Cerebellar cortex (tissue), 1 donor: Measurements from ENCODE around the gene ABLIM1.

Source experiments
- DNase-seq: peaks from one replicate; pipeline ENCODE4 v3.0.0-alpha.2; 2015; ENCODE audit warnings: low spot score

Gene ABLIM1

DNA sequence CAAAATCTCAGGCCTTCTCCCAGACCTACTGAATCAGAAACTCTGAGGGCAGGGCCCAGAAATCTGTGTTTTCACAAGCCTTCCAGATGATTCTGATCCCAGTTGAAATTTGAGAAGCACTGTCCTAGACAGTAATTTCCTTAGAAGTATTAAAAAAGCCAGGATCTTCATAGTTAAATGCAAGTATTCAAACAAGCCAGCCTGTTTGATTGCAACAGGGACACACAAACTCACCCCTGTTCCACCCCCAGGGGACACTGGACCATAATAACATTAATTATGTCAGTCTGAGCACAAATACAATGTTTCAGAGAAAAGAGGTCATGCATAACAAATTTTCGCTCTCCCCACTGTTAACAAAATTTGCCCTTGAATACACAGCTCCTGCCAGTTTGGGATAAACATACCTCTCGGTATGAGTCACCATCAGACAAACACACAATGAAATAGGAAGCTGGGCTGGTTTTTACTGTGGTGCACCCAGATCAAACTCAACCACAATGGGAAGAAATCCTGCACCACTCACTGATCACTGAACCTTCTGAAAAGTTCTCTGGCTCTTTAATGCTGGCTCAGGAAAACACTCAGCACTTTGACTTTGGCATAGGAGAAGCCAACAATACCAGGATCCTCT lies 34.3 kb downstream of the ABLIM1 start:
- DNase-seq: no peak

GRCh38 chr10:114623155-114623554 lies 34.9 kb downstream of the ABLIM1 start:
- DNase-seq: peak; percentile 50

- no peak for DNase-seq
Observed at GRCh38 chr10:114618722-114619121, 39.4 kb downstream of the ABLIM1 start.

- DNase-seq: no peak
Observed at GRCh38 chr10:114616516-114616915, 41.6 kb downstream of the ABLIM1 start.

DNA sequence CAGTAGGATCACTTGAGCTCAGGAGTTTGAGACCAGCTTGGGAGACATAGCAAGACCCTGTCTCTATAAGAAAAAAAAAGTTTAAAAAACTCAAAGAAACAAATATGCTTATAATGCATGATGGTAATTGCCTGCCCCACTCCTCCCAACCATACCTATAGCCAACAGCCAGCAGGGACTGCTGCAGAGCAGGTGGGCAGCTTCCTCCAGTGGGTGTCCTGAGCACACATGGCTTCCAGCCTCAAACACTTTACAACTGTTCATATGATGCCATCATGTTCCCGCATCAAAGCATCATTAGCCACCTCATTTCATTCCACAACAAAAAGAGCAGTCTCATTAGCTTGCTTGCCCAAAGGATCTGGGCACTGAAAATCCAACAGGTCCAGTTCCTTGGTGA lies 42.0 kb downstream of the ABLIM1 start:
- DNase-seq: no peak

GRCh38 chr10:114615600-114616007 lies 42.5 kb downstream of the ABLIM1 start:
- DNase-seq: no peak

DNA sequence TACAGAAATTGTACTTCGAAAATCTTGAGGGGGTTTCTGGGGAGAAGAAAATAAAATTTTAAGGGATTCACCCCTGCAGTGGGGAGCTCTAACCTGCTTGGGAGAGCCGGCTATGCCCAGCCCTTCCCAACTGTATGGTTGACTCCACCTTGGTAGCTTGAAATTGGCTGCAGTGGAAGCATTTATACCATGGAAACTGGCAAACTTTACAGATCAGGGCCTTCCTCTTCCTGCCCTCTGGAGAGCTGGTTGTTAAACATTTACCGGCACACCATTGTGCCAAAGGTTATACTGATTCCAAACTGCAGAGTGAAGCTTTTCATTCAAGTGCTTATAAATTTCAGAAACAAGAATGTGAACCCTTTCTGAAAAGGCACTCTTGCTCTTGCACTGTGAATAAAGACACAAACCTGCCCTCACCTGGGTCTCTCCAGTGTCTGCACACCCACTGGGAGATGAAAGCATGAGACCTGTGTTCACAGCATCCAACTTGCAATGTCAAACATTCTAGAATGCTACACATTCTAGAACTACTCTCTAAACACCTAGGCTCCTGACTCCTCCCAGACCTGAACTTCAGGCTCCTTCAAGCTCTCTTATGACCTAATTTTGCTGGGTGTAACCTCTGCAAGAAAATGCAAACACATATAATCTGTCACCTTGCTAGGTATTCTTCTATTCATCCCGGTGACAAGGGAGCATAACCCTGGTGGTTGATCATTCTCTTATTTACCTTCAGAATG lies 44.7 kb downstream of the ABLIM1 start:
- no peak for DNase-seq

DNA sequence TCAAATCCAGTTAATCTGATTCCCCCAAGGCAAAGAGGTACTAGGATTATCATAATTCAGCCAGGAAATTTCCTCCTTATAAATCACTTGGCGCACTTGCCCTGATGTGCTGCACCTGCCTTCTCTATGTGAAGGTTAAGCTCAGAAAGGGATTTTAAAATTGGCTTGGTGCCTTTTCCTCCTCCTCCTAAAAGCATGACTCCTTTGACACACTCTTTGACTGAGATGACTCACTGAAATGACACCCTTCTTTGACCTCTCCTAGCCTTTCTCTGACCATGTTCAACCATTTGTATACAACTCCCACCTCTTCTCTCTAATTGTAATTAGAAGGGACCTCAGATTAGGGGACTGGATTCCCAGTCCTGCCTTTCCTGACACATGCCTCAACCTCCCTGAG lies 46.5 kb downstream of the ABLIM1 start:
- DNase-seq: no peak

- DNase-seq: no peak
Observed at GRCh38 chr10:114609518-114610426, 48.3 kb downstream of the ABLIM1 start.

GRCh38 chr10:114607358-114607998 lies 50.6 kb downstream of the ABLIM1 start:
- DNase-seq: peak; percentile 84

DNA sequence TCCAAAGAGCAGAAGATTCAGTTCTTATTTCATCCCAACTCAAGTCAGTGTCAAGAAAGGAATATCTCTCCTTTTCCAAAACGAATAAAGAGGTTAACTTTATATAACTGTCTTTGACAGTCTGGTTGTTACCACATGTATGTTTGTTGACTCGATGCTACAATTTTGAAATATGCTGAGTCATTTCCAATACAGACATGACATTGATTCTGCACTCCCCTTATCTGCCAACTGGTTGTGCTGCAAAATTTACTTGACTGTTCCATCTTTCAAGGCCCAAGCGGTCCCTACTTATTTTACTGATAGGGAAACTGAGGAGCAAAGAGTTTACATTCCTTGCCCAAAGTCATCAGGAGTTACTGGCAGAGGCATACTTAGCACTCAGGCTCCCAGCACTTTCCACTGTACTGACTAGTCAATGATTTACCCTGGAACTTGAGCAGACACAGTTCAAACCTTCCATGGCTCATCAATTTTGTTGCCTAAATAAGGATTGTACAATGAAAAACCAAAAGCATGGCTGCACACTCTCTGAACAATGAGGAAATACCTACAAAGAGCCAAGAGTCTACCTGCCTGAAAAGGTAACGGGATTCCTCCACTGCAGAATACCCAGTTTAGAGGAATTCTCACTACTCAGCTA lies 52.8 kb downstream of the ABLIM1 start:
- no peak for DNase-seq

- DNase-seq: no peak
Observed at GRCh38 chr10:114604357-114605130, 53.5 kb downstream of the ABLIM1 start.

DNA sequence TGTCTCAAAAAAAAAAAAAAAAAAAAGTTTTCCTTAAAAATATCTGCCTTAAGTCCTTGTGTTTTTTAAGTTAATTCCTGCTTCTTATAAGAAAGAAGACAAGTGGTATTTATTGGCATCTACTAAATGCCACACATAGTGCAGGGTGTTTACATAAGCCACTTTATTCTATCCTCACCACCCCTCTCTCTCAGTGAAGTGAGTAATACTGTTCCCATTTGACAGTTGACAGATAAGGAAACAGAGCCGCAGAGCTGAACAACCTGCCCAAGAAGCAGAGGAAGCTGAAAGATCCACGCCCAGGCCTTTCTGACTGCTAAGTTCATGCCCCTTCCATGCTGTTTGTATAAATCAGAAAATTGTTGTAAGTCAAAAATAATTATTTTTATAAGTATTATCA lies 54.1 kb downstream of the ABLIM1 start:
- DNase-seq: no peak

GRCh38 chr10:114603303-114603702 lies 54.8 kb downstream of the ABLIM1 start:
- DNase-seq: no peak

GRCh38 chr10:114600057-114600456 lies 58.0 kb downstream of the ABLIM1 start:
- no peak for DNase-seq

GRCh38 chr10:114596793-114597192 lies 61.3 kb downstream of the ABLIM1 start:
- no peak for DNase-seq

GRCh38 chr10:114593816-114594468 lies 64.1 kb downstream of the ABLIM1 start:
- no peak for DNase-seq

DNA sequence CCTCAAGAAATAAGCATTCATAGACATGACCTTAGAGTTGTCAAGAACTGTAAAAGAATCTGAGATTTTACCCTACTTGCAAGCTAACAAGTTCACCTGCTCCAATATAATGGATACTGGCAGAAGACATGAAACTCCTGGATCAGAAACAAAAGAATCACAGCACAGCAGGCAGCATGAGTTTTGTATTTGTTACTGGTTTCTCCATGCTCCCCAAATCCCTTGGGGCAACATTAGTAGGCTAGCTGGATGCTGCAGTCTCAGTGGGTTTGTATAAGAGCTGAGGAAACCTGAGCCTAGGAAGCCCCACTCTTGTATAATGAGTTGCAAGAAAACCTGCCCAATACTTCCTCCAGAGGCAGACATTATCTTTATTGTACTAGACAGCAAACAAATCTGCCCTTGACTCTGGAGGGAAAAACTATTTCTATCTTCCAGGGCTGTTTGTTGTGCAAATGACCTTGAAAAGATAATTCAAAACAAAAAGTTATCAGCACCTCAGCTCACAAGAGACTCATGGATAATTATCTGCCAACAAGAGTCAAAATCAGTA lies 64.8 kb downstream of the ABLIM1 start:
- no peak for DNase-seq

DNA sequence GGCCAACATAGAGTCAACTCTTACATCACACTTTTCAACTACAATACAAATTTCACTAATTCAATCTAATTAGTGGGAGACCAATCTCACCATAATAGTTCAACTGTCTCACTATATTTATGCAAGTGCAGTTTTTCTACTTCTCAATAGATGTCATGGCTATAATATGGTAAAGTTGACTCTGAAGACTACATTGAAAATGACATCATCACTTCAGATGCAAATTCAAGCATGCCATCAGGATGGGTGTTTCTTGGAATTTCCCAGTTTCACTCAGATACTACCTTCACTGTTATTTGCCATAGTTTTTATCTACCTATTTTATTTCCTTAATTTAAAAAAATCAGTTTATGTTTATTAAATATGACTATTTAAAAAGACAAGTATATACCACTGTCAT lies 67.1 kb downstream of the ABLIM1 start:
- no peak for DNase-seq

DNA sequence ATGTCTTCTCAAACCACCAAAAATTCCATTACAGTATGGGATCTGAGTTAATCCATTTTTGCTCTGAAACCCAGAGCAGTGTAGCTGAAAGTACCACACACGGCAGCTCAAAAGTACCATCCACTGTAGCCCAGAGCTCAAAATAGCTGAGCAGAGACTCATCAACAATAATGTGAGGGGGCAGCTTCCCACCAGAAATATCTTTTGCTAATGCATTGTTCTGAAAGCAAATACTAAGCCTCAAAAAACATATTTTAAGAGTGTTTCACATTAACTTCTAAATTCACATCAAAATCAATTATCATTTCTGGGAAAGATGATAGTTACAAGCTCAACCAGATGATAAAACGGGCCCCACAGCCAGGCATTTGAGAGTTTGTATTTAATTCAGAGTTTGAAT lies 73.7 kb downstream of the ABLIM1 start:
- no peak for DNase-seq
